H9 (cell line): ENCODE data around the gene MID1. TPM values are rescaled to one million over a fixed set of nuclear protein-coding genes. Genes with fewer than 3 reads are reported as not detected.

Experiments
- DNase-seq: peaks from one replicate; pipeline ENCODE4 v3.0.0-alpha.2; 2017
- H2AFZ ChIP-seq: one replicate; pipeline ENCODE4 v1.6.1; 2013; ENCODE audit warnings: mild to moderate bottlenecking, low read length, control low read depth, moderate library complexity
- H2AK5ac ChIP-seq: 2 replicates; pipeline ENCODE4 v1.6.1; 2013; ENCODE audit warnings: low read length, control low read depth, mixed read lengths; ENCODE audit not compliant: insufficient read length
- H2BK120ac ChIP-seq: one replicate; pipeline ENCODE4 v1.6.1; 2013; ENCODE audit warnings: low read depth, mild to moderate bottlenecking, low read length, control low read depth, inconsistent platforms; ENCODE audit not compliant: poor library complexity, severe bottlenecking
- H2BK12ac ChIP-seq: 2 replicates; pipeline ENCODE4 v1.6.1; 2013; ENCODE audit warnings: low read length, control low read depth, mixed read lengths, low read depth; ENCODE audit not compliant: insufficient read length
- H2BK15ac ChIP-seq: 2 replicates; pipeline ENCODE4 v1.6.1; 2013; ENCODE audit warnings: low read depth, low read length, control low read depth
- H2BK20ac ChIP-seq: one replicate; pipeline ENCODE4 v1.6.1; 2013; ENCODE audit warnings: low read depth, mild to moderate bottlenecking, low read length, control low read depth, inconsistent platforms; ENCODE audit not compliant: poor library complexity, severe bottlenecking
- H2BK5ac ChIP-seq: 2 replicates; pipeline ENCODE4 v1.6.1; 2013; ENCODE audit warnings: low read length, control low read depth, mixed read lengths; ENCODE audit not compliant: insufficient read length
- H3K14ac ChIP-seq: 2 replicates; pipeline ENCODE4 v1.6.1; 2013; ENCODE audit warnings: low read length, control low read depth; ENCODE audit not compliant: insufficient read depth
- H3K18ac ChIP-seq: 2 replicates; pipeline ENCODE4 v1.6.1; 2013; ENCODE audit warnings: low read depth, mild to moderate bottlenecking, mixed read lengths, low read length, control low read depth; ENCODE audit not compliant: insufficient read length
- H3K23ac ChIP-seq: 2 replicates; pipeline ENCODE4 v1.6.1; 2013; ENCODE audit warnings: low read length, control low read depth, mixed read lengths, low read depth; ENCODE audit not compliant: insufficient read length
- H3K23me2 ChIP-seq: 2 replicates; pipeline ENCODE4 v1.6.1; 2013; ENCODE audit warnings: low read depth, mild to moderate bottlenecking, mixed read lengths, low read length, control low read depth; ENCODE audit not compliant: insufficient read length, poor library complexity, severe bottlenecking
- H3K27ac ChIP-seq: 2 replicates; pipeline ENCODE4 v1.5.1; 2013; ENCODE audit warnings: low read length, control low read depth, mixed read lengths, low read depth; ENCODE audit not compliant: insufficient read length
- H3K27me3 ChIP-seq: 2 replicates; pipeline ENCODE4 v1.6.1; 2013; ENCODE audit warnings: low read length, control low read depth, inconsistent platforms; ENCODE audit not compliant: insufficient read depth
- H3K4ac ChIP-seq: 2 replicates; pipeline ENCODE4 v1.6.1; 2013; ENCODE audit warnings: low read depth, mild to moderate bottlenecking, control low read depth, inconsistent platforms, low read length, moderate library complexity
- H3K4me1 ChIP-seq: 2 replicates; pipeline ENCODE4 v1.6.1; 2013; ENCODE audit warnings: low read length, control low read depth, inconsistent platforms; ENCODE audit not compliant: insufficient read depth
- H3K4me2 ChIP-seq: 2 replicates; pipeline ENCODE4 v1.6.1; 2013; ENCODE audit warnings: low read length, control low read depth, mixed read lengths; ENCODE audit not compliant: insufficient read length, insufficient read depth
- H3K56ac ChIP-seq: 2 replicates; pipeline ENCODE4 v1.6.1; 2013; ENCODE audit warnings: low read depth, mild to moderate bottlenecking, mixed read lengths, low read length, control low read depth; ENCODE audit not compliant: insufficient read length
- H3K79me1 ChIP-seq: 2 replicates; pipeline ENCODE4 v1.6.1; 2013; ENCODE audit warnings: low read depth, mild to moderate bottlenecking, moderate library complexity, low read length, control low read depth, inconsistent platforms; ENCODE audit not compliant: insufficient read depth, poor library complexity, severe bottlenecking
- H3K79me2 ChIP-seq: 2 replicates; pipeline ENCODE4 v1.6.1; 2013; ENCODE audit warnings: low read length, control low read depth, inconsistent platforms; ENCODE audit not compliant: insufficient read depth
- H3K9ac ChIP-seq: 2 replicates; pipeline ENCODE4 v1.6.1; 2013; ENCODE audit warnings: low read length, control low read depth, mixed read lengths; ENCODE audit not compliant: insufficient read length; ENCODE audit errors: extremely low read depth
- H3K9me3 ChIP-seq: one replicate; pipeline ENCODE4 v1.6.1; 2013; ENCODE audit warnings: low read depth, low read length, inconsistent platforms; ENCODE audit not compliant: control insufficient read depth
- H3T11ph ChIP-seq: one replicate; pipeline ENCODE4 v1.6.1; 2013; ENCODE audit warnings: mild to moderate bottlenecking, low read length, control low read depth, inconsistent platforms
- H4K20me1 ChIP-seq: one replicate; pipeline ENCODE4 v1.6.1; 2013; ENCODE audit not compliant: control insufficient read depth, insufficient read length, insufficient read depth
- H4K5ac ChIP-seq: 2 replicates; pipeline ENCODE4 v1.6.1; 2013; ENCODE audit warnings: low read depth, mild to moderate bottlenecking, mixed read lengths, low read length, control low read depth; ENCODE audit not compliant: insufficient read length
- H4K8ac ChIP-seq: replicated peaks from 2 replicates; pipeline ENCODE4 v1.6.1; 2013; ENCODE audit warnings: low read length, control low read depth, mixed read lengths, low read depth; ENCODE audit not compliant: insufficient read length
- H4K91ac ChIP-seq: 2 replicates; pipeline ENCODE4 v1.6.1; 2013; ENCODE audit warnings: low read depth, mild to moderate bottlenecking, moderate library complexity, mixed read lengths, low read length, control low read depth; ENCODE audit not compliant: insufficient read length
- H3K27ac Mint-ChIP-seq, 3 experiments: 2 replicates in 2 of 3; 3 replicates in 1 of 3; pipeline ENCODE4 v1.8.0; 2020 to 2021; ENCODE audit warnings: mixed read lengths in 3 of 3, mild to moderate bottlenecking in 1 of 3, moderate library complexity in 1 of 3
- H3K27me3 Mint-ChIP-seq: 2 replicates; pipeline ENCODE4 v1.8.0; 2021; ENCODE audit warnings: low read depth, mild to moderate bottlenecking, moderate library complexity, mixed read lengths
- H3K36me3 Mint-ChIP-seq, 3 experiments: 2 replicates in 2 of 3; 3 replicates in 1 of 3; pipeline ENCODE4 v1.8.0; 2020 to 2021; ENCODE audit warnings: low read depth in 3 of 3, mixed read lengths in 3 of 3; ENCODE audit not compliant: insufficient read depth in 1 of 3
- H3K4me1 Mint-ChIP-seq, 2 experiments: 2 replicates each; pipeline ENCODE4 v1.8.0; 2020; ENCODE audit warnings: mixed read lengths in 2 of 2
- H3K4me3 Mint-ChIP-seq, 2 experiments: 2 replicates in 1 of 2; 3 replicates in 1 of 2; pipeline ENCODE4 v1.8.0; 2020 to 2021; ENCODE audit warnings: mild to moderate bottlenecking in 2 of 2, mixed read lengths in 2 of 2, moderate library complexity in 1 of 2
- H3K9me3 Mint-ChIP-seq, 2 experiments: 2 replicates in 1 of 2; 3 replicates in 1 of 2; pipeline ENCODE4 v1.8.0; 2020; ENCODE audit warnings: mild to moderate bottlenecking in 2 of 2, mixed read lengths in 2 of 2, moderate library complexity in 1 of 2
- CTCF ChIP-seq: fragments of 200-600 bp; sonication (generic); conservative IDR thresholded peaks from 3 replicates; pipeline ENCODE4 v1.8.0; 2021; ENCODE audit warnings: antibody characterized with exemption, mild to moderate bottlenecking
- WGBS: extraction: QIAGEN DNeasy Blood & Tissue Kit; methylation state at CpG from one replicate; pipeline ENCODE4 v1.1.7; 2013; ENCODE audit warnings: missing lambda C conversion rate, low lambda C conversion rate, mixed read lengths; ENCODE audit not compliant: insufficient read length; ENCODE audit errors: extremely low coverage; 5-methylcytosine and 5-hydroxymethylcytosine counted together
- total RNA-seq: library from RNA; stranded (reverse); gene quantifications from 2 replicates; pipeline ENCODE4 v1.2.1, GENCODE V29; 2021

Gene MID1
- total RNA-seq, 1 experiment from 2014 or later: 32.9 TPM

DNA sequence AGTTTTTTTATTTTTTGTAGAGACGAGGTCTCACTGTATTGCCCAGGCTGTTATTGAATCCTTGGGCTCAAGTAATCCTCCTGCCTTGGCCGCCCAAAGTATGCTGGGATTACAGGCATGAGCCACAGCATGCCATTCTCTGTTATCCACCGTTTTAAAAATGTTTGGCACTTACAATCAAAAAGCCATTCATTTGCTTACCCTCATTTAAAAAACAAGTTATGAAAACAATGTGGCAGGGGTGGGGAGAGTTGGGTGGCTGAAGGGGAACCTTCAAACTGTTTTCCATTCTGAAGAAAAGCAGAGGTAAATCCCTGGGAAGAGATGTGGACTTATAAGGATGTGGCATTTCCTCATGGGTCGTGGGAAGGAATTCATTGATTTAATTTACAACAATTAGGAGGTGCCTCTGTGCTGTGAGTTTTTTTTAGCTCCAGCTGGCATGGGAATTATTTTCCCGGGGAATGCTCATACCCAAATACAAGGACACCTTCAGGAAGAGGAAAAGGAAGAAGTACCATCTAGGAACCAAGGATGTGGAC, 103.5 kb downstream of the MID1 start:
- Histone ChIP-seq H2BK15ac (no peak overlapping the region), H3K4ac (no peak overlapping the region), H3K23ac (no peak overlapping the region), H2BK12ac (no peak overlapping the region), H3K14ac (no peak overlapping the region), H3T11ph (no peak overlapping the region), H2AFZ (no peak overlapping the region), H3K9ac (no peak overlapping the region), H3K4me1 (peaks cover 2% of the 10 kb centered on the region; the same call in 1 of the 2 replicates), H4K8ac (no peak overlapping the region), H4K5ac (no peak overlapping the region), H3K27me3 (no peaks in the 10 kb centered on the region), H4K20me1 (no peaks in the 10 kb centered on the region), H3K4me2 (no peak overlapping the region), H2AK5ac (no peak overlapping the region), H3K23me2 (no peaks in the 10 kb centered on the region), H3K27ac (no peak overlapping the region), H3K18ac (no peak overlapping the region), H3K9me3 (no peaks in the 10 kb centered on the region), H3K79me1 (no peaks in the 10 kb centered on the region), H3K56ac (no peak overlapping the region), H2BK5ac (no peak overlapping the region), H2BK120ac (no peak overlapping the region), H3K79me2 (no peaks in the 10 kb centered on the region), H4K91ac (no peak overlapping the region), H2BK20ac (no peak overlapping the region)
- H3K4me3 Mint-ChIP-seq: no peak overlapping the region
- no peaks in the 10 kb centered on the region for H3K27me3 Mint-ChIP-seq
- WGBS: no CpG with 5 or more reads among the region's 5 CpGs
- peak overlapping the region in 1 of 3 experiments; percentile 42; a peak in 1 of 7 replicates for H3K27ac Mint-ChIP-seq
- DNase-seq: no peak
- no peak for TF ChIP-seq CTCF
- peaks cover 14 to 19% of the 10 kb centered on the region in 2 experiments for H3K4me1 Mint-ChIP-seq
- H3K9me3 Mint-ChIP-seq: peaks cover 27 to 30% of the 10 kb centered on the region in 2 experiments
- H3K36me3 Mint-ChIP-seq: peaks cover 9 to 27% (median 14%) of the 10 kb centered on the region in 3 experiments
